Lower leg skin (tissue), 4 donors: Measurements from ENCODE around the gene STAT5A. TPM values are rescaled to one million over a fixed set of nuclear protein-coding genes. Genes with fewer than 3 reads are reported as not detected.
"Not testable (repeated sequence)": the region's sequence is repeated elsewhere in the genome, so short reads cannot be mapped to it uniquely, and the experiment has no call there.

Source experiments
- DNase-seq, 2 donors: peaks; one replicate each; pipeline ENCODE4 v3.0.0-alpha.2; 2019; ENCODE audit warnings: low spot score in 2 of 2
- H3K4me3 ChIP-seq: fragments of 200-600 bp; sonication (generic); 2 replicates; pipeline ENCODE4 v1.5.1; 2017; ENCODE audit warnings: mild to moderate bottlenecking, low read depth; ENCODE audit not compliant: poor library complexity, severe bottlenecking
- CTCF ChIP-seq, 3 donors: fragments of 450-650 bp; IDR thresholded peaks; one replicate each; pipeline ENCODE4 v1.5.1; 2016; ENCODE audit warnings: antibody characterized with exemption in 3 of 3, mild to moderate bottlenecking in 3 of 3, moderate library complexity in 2 of 3
- POLR2A ChIP-seq, 2 donors: fragments of 450-650 bp; IDR thresholded peaks; one replicate each; pipeline ENCODE4 v1.6.1; 2016 to 2017; ENCODE audit warnings: antibody characterized with exemption in 2 of 2, mild to moderate bottlenecking in 1 of 2, moderate library complexity in 1 of 2
- WGBS, 2 donors: methylation state at CpG; one replicate each; pipeline ENCODE4 v1.1.5; 2018; 5-methylcytosine and 5-hydroxymethylcytosine counted together
- intact Hi-C: fragments of 100-400 bp; cut with DNase I; formaldehyde crosslinking; loops from one replicate; pipeline ENCODE4 v1.15.0; 2023; ENCODE audit warnings: low total_unique reads
- total RNA-seq, 4 donors: library from RNA; depleted of rRNA; stranded (reverse); fragments of >200 nt; gene quantifications; one replicate each; pipeline ENCODE4 v1.1.0, GENCODE V29; 2016

Gene STAT5A
- total RNA-seq, 4 donors from 2014 or later = 25.1 to 60.9 (median 48.0) TPM

- intact Hi-C loops = no loop called here
- TF ChIP-seq CTCF (IDR thresholded peaks at IDR 0.05) (no peak), POLR2A (IDR thresholded peaks at IDR 0.05) (no peak)
- DNase-seq = peak in 1 of 2 donors; percentile 68
These were observed 2.3 kb downstream of the STAT5A start for GRCh38 chr17:42290577-42290976.

GRCh38 chr17:42291129-42291528, 2.8 kb downstream of the STAT5A start:
- TF ChIP-seq CTCF (IDR thresholded peaks at IDR 0.05) (no peak), POLR2A (IDR thresholded peaks at IDR 0.05) (no peak)
- DNase-seq = peak in 1 of 2 donors; percentile 60
- no peak overlapping the region for H3K4me3 ChIP-seq
- 80 to 86% methylated on average over 10 to 11 of the region's 11 CpGs for WGBS, 2 donors
- intact Hi-C loops = no loop called here

More at GRCh38 chr17:42290577-42290976, 2.3 kb downstream of the STAT5A start:
- H3K4me3 ChIP-seq = no peak overlapping the region
- 79 to 80% methylated on average over 5 of the region's 5 CpGs for WGBS, 2 donors

GRCh38 chr17:42294469-42295398, 6.4 kb downstream of the STAT5A start:
- no peak for DNase-seq
- H3K4me3 ChIP-seq = no peak overlapping the region
- intact Hi-C loops = no loop called here
- TF ChIP-seq CTCF (IDR thresholded peaks at IDR 0.05) (no peak), POLR2A (IDR thresholded peaks at IDR 0.05) (no peak)
- 87 to 88% methylated on average over 12 of the region's 12 CpGs for WGBS, 2 donors

GRCh38 chr17:42296012-42296411, 7.7 kb downstream of the STAT5A start:
- no peak overlapping the region for H3K4me3 ChIP-seq
- no peak for DNase-seq
- TF ChIP-seq CTCF (IDR thresholded peaks at IDR 0.05) (no peak), POLR2A (IDR thresholded peaks at IDR 0.05) (no peak)
- intact Hi-C loops = no loop called here
- 95% methylated on average over 3 of the region's 3 CpGs for WGBS, 2 donors

GRCh38 chr17:42297775-42298174, 9.5 kb downstream of the STAT5A start:
- 86 to 88% methylated on average over 6 to 9 of the region's 10 CpGs for WGBS, 2 donors
- DNase-seq, intact Hi-C loops, H3K4me3 ChIP-seq: not testable (repeated sequence)

- WGBS, 2 donors = 94 to 96% methylated on average over 7 to 9 of the region's 10 CpGs
- DNase-seq, H3K4me3 ChIP-seq, intact Hi-C loops: not testable (repeated sequence)
These were observed 11.1 kb downstream of the STAT5A start for GRCh38 chr17:42299361-42299760.

GRCh38 chr17:42299913-42300312, 11.6 kb downstream of the STAT5A start:
- no CpG with 5 or more reads among the region's 17 CpGs for WGBS, 2 donors
- H3K4me3 ChIP-seq, DNase-seq, intact Hi-C loops: not testable (repeated sequence)
